Tibial artery (tissue), 4 donors: ENCODE results near the gene PCDHGA1.

Experiments
- DNase-seq, 2 donors: peaks; one replicate each; pipeline ENCODE4 v3.0.0-alpha.2; 2019
- H3K27ac ChIP-seq, 2 donors: fragments of 200-600 bp; sonication (generic) in 1 of 2; 1 replicate in 1 of 2; 2 replicates in 1 of 2; pipeline ENCODE4 v1.5.1; 2018 to 2019; ENCODE audit warnings: mild to moderate bottlenecking in 1 of 2
- H3K27me3 ChIP-seq, 2 donors: fragments of 200-600 bp; sonication (generic) in 1 of 2; one replicate each; pipeline versions ENCODE4 v1.5.1 to v1.6.0; 2016 to 2019
- H3K36me3 ChIP-seq, 3 donors: fragments of 200-600 bp; sonication (generic) in 2 of 3; one replicate each; pipeline ENCODE4 v1.5.1; 2016 to 2019; ENCODE audit warnings: mild to moderate bottlenecking in 2 of 3
- H3K4me1 ChIP-seq, 4 donors: fragments of 200-600 bp; sonication (generic) in 2 of 4; 1 replicate in 3 of 4; 2 replicates in 1 of 4; pipeline ENCODE4 v1.5.1; 2016 to 2019
- H3K4me3 ChIP-seq, 2 donors: fragments of 200-600 bp; sonication (generic) in 1 of 2; 1 replicate in 1 of 2; 2 replicates in 1 of 2; pipeline ENCODE4 v1.5.1; 2018 to 2019; ENCODE audit warnings: mild to moderate bottlenecking in 2 of 2
- H3K9me3 ChIP-seq, 3 donors: fragments of 200-600 bp; sonication (generic) in 1 of 3; one replicate each; pipeline ENCODE4 v1.5.1; 2016 to 2019
- CTCF ChIP-seq, 2 experiments: fragments of 200-600 bp in 1 of 2; fragments of 450-650 bp in 1 of 2; IDR thresholded peaks; one replicate each; pipeline ENCODE4 v1.5.1; 2017 to 2019; ENCODE audit warnings: antibody characterized with exemption in 2 of 2, mild to moderate bottlenecking in 1 of 2, moderate library complexity in 1 of 2
- intact Hi-C: fragments of 100-400 bp; cut with DNase I; formaldehyde crosslinking; loops from one replicate; pipeline ENCODE4 v1.15.0; 2023; ENCODE audit warnings: low total_unique reads

Gene PCDHGA1

GRCh38 chr5:141362719-141363118 is 32.4 kb downstream of the PCDHGA1 start:
- H3K4me3 ChIP-seq: no peak overlapping the region
- H3K9me3 ChIP-seq: peaks cover 21 to 99% (median 87%) of the 10 kb centered on the region in 3 donors
- no peak for TF ChIP-seq CTCF (IDR thresholded peaks at IDR 0.05)
- intact Hi-C loops: no loop called here
- no peak overlapping the region for H3K27ac ChIP-seq
- H3K27me3 ChIP-seq: peaks cover 0 to 3% of the 10 kb centered on the region in 2 donors
- DNase-seq: no peak
- peaks cover 0 to 39% (median 34%) of the 10 kb centered on the region in 3 donors for H3K36me3 ChIP-seq
- H3K4me1 ChIP-seq: no peaks in the 10 kb centered on the region

- peaks cover 21 to 98% (median 84%) of the 10 kb centered on the region in 3 donors for H3K9me3 ChIP-seq
- H3K27ac ChIP-seq: no peak within 1 kb of the TSS
- intact Hi-C loops: no loop called here
- H3K4me1 ChIP-seq: no peaks in the 10 kb centered on the region
- no peak for TF ChIP-seq CTCF (IDR thresholded peaks at IDR 0.05)
- peaks cover 0 to 3% of the 10 kb centered on the region in 2 donors for H3K27me3 ChIP-seq
- DNase-seq: no peak
- H3K36me3 ChIP-seq: peaks cover 0 to 34% (median 34%) of the 10 kb centered on the region in 3 donors
- peak within 1 kb of the TSS; percentile 14 to 29 for H3K4me3 ChIP-seq
These were observed 33.8 kb downstream of the PCDHGA1 start, which contains the start of gene PCDHGA5 for GRCh38 chr5:141363952-141364660. PCDHGA5 (plus strand) TSS chr5:141364162; CDS start chr5:141364331, 169 bp downstream.

GRCh38 chr5:141366016-141366896 is 35.9 kb downstream of the PCDHGA1 start:
- Histone ChIP-seq H3K27ac (no peak overlapping the region), H3K27me3 (peaks cover 0 to 3% of the 10 kb centered on the region in 2 donors), H3K9me3 (peaks cover 21 to 98% (median 87%) of the 10 kb centered on the region in 3 donors), H3K36me3 (peaks cover 0 to 46% (median 37%) of the 10 kb centered on the region in 3 donors), H3K4me3 (no peak overlapping the region), H3K4me1 (no peaks in the 10 kb centered on the region)
- TF ChIP-seq CTCF (IDR thresholded peaks at IDR 0.05): no peak
- intact Hi-C loops: no loop called here
- no peak for DNase-seq

GRCh38 chr5:141369994-141370848 is 39.9 kb downstream of the PCDHGA1 start, which contains the start of gene PCDHGB3:
PCDHGB3 (plus strand) TSS chr5:141370242; CDS start chr5:141370395, 153 bp downstream.
- H3K36me3 ChIP-seq: peaks cover 0 to 67% (median 41%) of the 10 kb centered on the region in 3 donors
- no peaks in the 10 kb centered on the region for H3K4me1 ChIP-seq
- intact Hi-C loops: no loop called here
- no peaks in the 10 kb centered on the region for H3K27me3 ChIP-seq
- no peak within 1 kb of the TSS for H3K27ac ChIP-seq
- H3K4me3 ChIP-seq: peak within 1 kb of the TSS; percentile 28 to 35
- peak in 1 of 2 experiments; percentile 28 for TF ChIP-seq CTCF (IDR thresholded peaks at IDR 0.05)
- DNase-seq: peak in 1 of 2 donors; percentile 37
- H3K9me3 ChIP-seq: peaks cover 17 to 99% (median 89%) of the 10 kb centered on the region in 3 donors
